ENCODE measurements around the gene SHANK2.

The SHANK2 gene

GRCh38 chr11:71210861-71211260, 41.5 kb downstream of the SHANK2 start:
- H3K9ac ChIP-seq (ENCODE audit: low read length), result no peak overlapping the region
- no peaks in the 10 kb centered on the region for H3K9me2 ChIP-seq (replicated peaks; ENCODE audit: insufficient read depth, low read length)
- DNase-seq, result no peak
- H3K4me1 ChIP-seq (ENCODE audit: low read length), result no peaks in the 10 kb centered on the region
- no peaks in the 10 kb centered on the region for H3K9me3 ChIP-seq (replicated peaks; ENCODE audit: insufficient read depth, low read length)
- no peaks in the 10 kb centered on the region for H3K36me3 ChIP-seq (replicated peaks; ENCODE audit: insufficient read depth, low read length)
- no peak overlapping the region for H2AFZ ChIP-seq (ENCODE audit: low read length)
- peaks cover 95% of the 10 kb centered on the region for H3K27me3 ChIP-seq (replicated peaks; ENCODE audit: insufficient read depth, low read length)
- no peaks in the 10 kb centered on the region for H3K79me2 ChIP-seq (ENCODE audit: low read length)
- no peaks in the 10 kb centered on the region for H3F3A ChIP-seq (ENCODE audit: insufficient read depth, low read length)
- no peak overlapping the region for H3K27ac ChIP-seq (ENCODE audit: low read length)
- H4K20me1 ChIP-seq (ENCODE audit: insufficient read depth, low read length), result no peaks in the 10 kb centered on the region
- H3K4me3 ChIP-seq (ENCODE audit: low read length), result no peak overlapping the region
- TF ChIP-seq EZH2 (optimal IDR thresholded peaks at IDR 0.05; ENCODE audit: low read depth, low read length) (no peak), EZH2phosphoT487 (IDR thresholded peaks at IDR 0.05; ENCODE audit: low read length) (no peak), CTCF (IDR thresholded peaks at IDR 0.05; ENCODE audit: low read length) (no peak)
- H3K4me2 ChIP-seq (ENCODE audit: low read depth, low read length), result no peak overlapping the region

- H3K9ac ChIP-seq (ENCODE audit: low read length), result no peak overlapping the region
- H3K9me3 ChIP-seq (replicated peaks; ENCODE audit: insufficient read depth, low read length), result no peaks in the 10 kb centered on the region
- H3K9me2 ChIP-seq (replicated peaks; ENCODE audit: insufficient read depth, low read length), result no peaks in the 10 kb centered on the region
- no peaks in the 10 kb centered on the region for H3K36me3 ChIP-seq (replicated peaks; ENCODE audit: insufficient read depth, low read length)
- no peak overlapping the region for H3K4me3 ChIP-seq (ENCODE audit: low read length)
- H3K27ac ChIP-seq (ENCODE audit: low read length), result no peak overlapping the region
- no peak overlapping the region for H3K4me2 ChIP-seq (ENCODE audit: low read depth, low read length)
- peaks cover 93% of the 10 kb centered on the region for H3K27me3 ChIP-seq (replicated peaks; ENCODE audit: insufficient read depth, low read length)
- no peaks in the 10 kb centered on the region for H4K20me1 ChIP-seq (ENCODE audit: insufficient read depth, low read length)
- DNase-seq, result no peak
- no peaks in the 10 kb centered on the region for H3K79me2 ChIP-seq (ENCODE audit: low read length)
- no peaks in the 10 kb centered on the region for H3F3A ChIP-seq (ENCODE audit: insufficient read depth, low read length)
- no peak overlapping the region for H2AFZ ChIP-seq (ENCODE audit: low read length)
- H3K4me1 ChIP-seq (ENCODE audit: low read length), result no peaks in the 10 kb centered on the region
- no peak for TF ChIP-seq CTCF (IDR thresholded peaks at IDR 0.05; ENCODE audit: low read length)
- TF ChIP-seq EZH2phosphoT487 (IDR thresholded peaks at IDR 0.05; ENCODE audit: low read length), result no peak
- no peak for TF ChIP-seq EZH2 (optimal IDR thresholded peaks at IDR 0.05; ENCODE audit: low read depth, low read length)
Measured at GRCh38 chr11:71209656-71210055, 42.7 kb downstream of the SHANK2 start.

- Histone ChIP-seq H3K4me1 (ENCODE audit: low read length) (no peaks in the 10 kb centered on the region), H3K36me3 (replicated peaks; ENCODE audit: insufficient read depth, low read length) (no peaks in the 10 kb centered on the region), H3K27ac (ENCODE audit: low read length) (no peak overlapping the region), H3K4me3 (ENCODE audit: low read length) (no peak overlapping the region), H3F3A (ENCODE audit: insufficient read depth, low read length) (no peaks in the 10 kb centered on the region), H3K27me3 (replicated peaks; ENCODE audit: insufficient read depth, low read length) (peaks cover 91% of the 10 kb centered on the region), H2AFZ (ENCODE audit: low read length) (no peak overlapping the region), H3K9me3 (replicated peaks; ENCODE audit: insufficient read depth, low read length) (no peaks in the 10 kb centered on the region), H3K9me2 (replicated peaks; ENCODE audit: insufficient read depth, low read length) (no peaks in the 10 kb centered on the region), H3K79me2 (ENCODE audit: low read length) (no peaks in the 10 kb centered on the region), H3K9ac (ENCODE audit: low read length) (no peak overlapping the region), H4K20me1 (ENCODE audit: insufficient read depth, low read length) (no peaks in the 10 kb centered on the region), H3K4me2 (ENCODE audit: low read depth, low read length) (no peak overlapping the region)
- DNase-seq, result no peak
- no peak for TF ChIP-seq EZH2phosphoT487 (IDR thresholded peaks at IDR 0.05; ENCODE audit: low read length)
- TF ChIP-seq CTCF (IDR thresholded peaks at IDR 0.05; ENCODE audit: low read length), result no peak
- no peak for TF ChIP-seq EZH2 (optimal IDR thresholded peaks at IDR 0.05; ENCODE audit: low read depth, low read length)
Measured at GRCh38 chr11:71209181-71209580, 43.2 kb downstream of the SHANK2 start.

Data from MM.1S (cell line).